Measurements from ENCODE around the gene NFIA. TPM values are rescaled to one million over a fixed set of nuclear protein-coding genes. Genes with fewer than 3 reads are reported as not detected.

The NFIA gene
- total and polyA plus RNA-seq, 2 of the 13 experiments (the other 11 are each of a cell fraction or from before 2014, with no cell fraction given) = 14.7 to 28.5 TPM

DNA sequence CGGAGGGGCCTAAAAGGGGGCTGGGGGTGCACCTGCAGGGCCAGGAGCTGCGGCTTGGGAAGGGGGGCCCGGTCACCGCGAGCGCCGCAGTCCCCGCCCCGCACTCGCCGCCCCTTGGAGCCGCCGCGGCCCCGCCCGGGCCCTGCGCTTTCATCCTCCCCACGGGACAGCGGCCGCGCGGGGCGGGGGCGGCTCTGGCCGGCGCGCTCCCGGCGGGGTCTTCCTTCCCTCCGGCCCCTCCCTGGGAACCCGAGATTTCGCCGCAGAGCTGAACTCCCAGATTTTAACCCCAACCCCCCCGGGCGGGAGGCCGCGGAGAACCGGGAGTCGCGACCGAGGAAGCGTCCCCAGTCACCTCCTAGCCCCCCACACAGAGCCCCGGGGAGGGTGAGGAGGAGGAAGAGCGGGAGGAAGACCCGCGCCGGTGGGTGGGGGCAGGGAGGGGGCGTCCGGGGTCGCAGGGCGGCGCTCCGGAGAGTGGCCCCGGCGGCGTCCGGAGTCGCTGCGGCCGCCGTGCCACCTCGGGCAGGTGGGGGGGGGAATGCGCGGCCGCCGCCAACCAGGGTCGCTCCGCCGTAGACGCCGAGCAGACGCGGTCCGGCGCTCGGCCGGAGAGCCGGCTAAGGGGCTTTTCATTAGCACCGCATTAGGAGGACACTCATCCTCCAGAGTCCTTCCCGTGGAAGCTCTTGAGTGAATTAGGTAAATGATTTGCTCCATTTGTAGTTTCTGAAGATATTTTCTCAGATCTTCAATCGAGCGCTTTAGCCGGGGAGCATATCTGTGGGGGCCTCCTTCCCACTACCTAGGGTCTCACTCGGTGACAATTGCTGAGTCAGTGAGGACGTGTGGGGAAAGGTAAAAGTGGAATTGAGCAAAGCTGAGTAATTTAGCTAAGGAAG, 31.6 kb upstream of the NFIA start (continued):
- TF ChIP-seq, protein P1, sequence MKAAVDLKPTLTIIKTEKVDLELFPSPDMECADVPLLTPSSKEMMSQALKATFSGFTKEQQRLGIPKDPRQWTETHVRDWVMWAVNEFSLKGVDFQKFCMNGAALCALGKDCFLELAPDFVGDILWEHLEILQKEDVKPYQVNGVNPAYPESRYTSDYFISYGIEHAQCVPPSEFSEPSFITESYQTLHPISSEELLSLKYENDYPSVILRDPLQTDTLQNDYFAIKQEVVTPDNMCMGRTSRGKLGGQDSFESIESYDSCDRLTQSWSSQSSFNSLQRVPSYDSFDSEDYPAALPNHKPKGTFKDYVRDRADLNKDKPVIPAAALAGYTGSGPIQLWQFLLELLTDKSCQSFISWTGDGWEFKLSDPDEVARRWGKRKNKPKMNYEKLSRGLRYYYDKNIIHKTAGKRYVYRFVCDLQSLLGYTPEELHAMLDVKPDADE (CRISPR knock-in tag; IDR thresholded peaks at IDR 0.05) = no peak
- no peak for TF ChIP-seq MAZ (IDR thresholded peaks at IDR 0.05; ENCODE audit: borderline replicate concordance, low read depth, low read length)
- TF ChIP-seq MAZ (CRISPR knock-in tag; IDR thresholded peaks at IDR 0.05; ENCODE audit: low read depth) = 0 out of 2 replicates have a peak, but pooled peaks have one; percentile 35
- TF ChIP-seq RXRA (CRISPR knock-in tag; IDR thresholded peaks at IDR 0.05) = no peak
- TF ChIP-seq, protein P2, sequence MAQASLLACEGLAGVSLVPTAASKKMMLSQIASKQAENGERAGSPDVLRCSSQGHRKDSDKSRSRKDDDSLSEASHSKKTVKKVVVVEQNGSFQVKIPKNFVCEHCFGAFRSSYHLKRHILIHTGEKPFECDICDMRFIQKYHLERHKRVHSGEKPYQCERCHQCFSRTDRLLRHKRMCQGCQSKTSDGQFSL (CRISPR knock-in tag; IDR thresholded peaks at IDR 0.05) = peak; percentile 94
- TF ChIP-seq ZNF484 (CRISPR knock-in tag; IDR thresholded peaks at IDR 0.05; ENCODE audit: borderline replicate concordance, low read depth) = no peak
- TF ChIP-seq ZNF501 (CRISPR knock-in tag; IDR thresholded peaks at IDR 0.05) = no peak
- TF ChIP-seq RXRB (CRISPR knock-in tag; IDR thresholded peaks at IDR 0.05; ENCODE audit: borderline replicate concordance) = no peak
- TF ChIP-seq SMAD3 (CRISPR knock-in tag; IDR thresholded peaks at IDR 0.05) = no peak
- TF ChIP-seq, protein P3, sequence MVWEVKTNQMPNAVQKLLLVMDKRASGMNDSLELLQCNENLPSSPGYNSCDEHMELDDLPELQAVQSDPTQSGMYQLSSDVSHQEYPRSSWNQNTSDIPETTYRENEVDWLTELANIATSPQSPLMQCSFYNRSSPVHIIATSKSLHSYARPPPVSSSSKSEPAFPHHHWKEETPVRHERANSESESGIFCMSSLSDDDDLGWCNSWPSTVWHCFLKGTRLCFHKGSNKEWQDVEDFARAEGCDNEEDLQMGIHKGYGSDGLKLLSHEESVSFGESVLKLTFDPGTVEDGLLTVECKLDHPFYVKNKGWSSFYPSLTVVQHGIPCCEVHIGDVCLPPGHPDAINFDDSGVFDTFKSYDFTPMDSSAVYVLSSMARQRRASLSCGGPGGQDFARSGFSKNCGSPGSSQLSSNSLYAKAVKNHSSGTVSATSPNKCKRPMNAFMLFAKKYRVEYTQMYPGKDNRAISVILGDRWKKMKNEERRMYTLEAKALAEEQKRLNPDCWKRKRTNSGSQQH (CRISPR knock-in tag; IDR thresholded peaks at IDR 0.05; ENCODE audit: low read depth) = 0 out of 2 replicates have a peak, but pooled peaks have one; percentile 11
- TF ChIP-seq, protein P4, sequence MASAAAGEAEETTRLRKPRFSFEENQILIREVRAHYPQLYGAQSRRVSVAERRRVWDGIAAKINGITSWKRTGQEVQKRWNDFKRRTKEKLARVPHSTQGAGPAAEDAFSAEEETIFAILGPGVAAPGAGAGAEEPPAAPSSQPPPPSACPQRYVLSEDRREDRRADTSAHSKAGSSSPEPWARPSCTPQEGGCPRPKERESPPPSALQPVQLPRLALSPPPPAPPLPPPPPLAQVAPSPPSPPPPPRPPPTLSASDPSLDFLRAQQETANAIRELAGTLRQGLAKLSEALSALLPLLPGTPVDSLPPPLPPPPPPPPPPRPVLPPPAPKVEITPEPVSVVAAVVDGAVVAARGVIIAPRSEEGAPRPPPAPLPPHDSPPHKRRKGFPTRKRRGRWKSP (CRISPR knock-in tag; IDR thresholded peaks at IDR 0.05) = no peak
- 0 out of 2 replicates have a peak, but pooled peaks have one; percentile 9 for TF ChIP-seq SIN3A (IDR thresholded peaks at IDR 0.05; ENCODE audit: borderline replicate concordance, low read depth, low read length)
- TF ChIP-seq, protein P5, sequence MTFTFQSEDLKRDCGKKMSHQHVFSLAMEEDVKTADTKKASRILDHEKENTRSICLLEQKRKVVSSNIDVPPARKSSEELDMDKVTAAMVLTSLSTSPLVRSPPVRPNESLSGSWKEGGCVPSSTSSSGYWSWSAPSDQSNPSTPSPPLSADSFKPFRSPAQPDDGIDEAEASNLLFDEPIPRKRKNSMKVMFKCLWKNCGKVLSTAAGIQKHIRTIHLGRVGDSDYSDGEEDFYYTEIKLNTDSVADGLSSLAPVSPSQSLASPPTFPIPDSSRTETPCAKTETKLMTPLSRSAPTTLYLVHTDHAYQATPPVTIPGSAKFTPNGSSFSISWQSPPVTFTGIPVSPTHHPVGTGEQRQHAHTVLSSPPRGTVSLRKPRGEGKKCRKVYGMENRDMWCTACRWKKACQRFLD (CRISPR knock-in tag; IDR thresholded peaks at IDR 0.05; ENCODE audit: borderline replicate concordance) = no peak
- TF ChIP-seq ARNTL (CRISPR knock-in tag; IDR thresholded peaks at IDR 0.05) = no peak
- TF ChIP-seq GTF3A (CRISPR knock-in tag; conservative IDR thresholded peaks at IDR 0.05) = no peak
- TF ChIP-seq ZSCAN9 (CRISPR knock-in tag; IDR thresholded peaks at IDR 0.05; ENCODE audit: borderline replicate concordance) = no peak
- TF ChIP-seq, protein P6, sequence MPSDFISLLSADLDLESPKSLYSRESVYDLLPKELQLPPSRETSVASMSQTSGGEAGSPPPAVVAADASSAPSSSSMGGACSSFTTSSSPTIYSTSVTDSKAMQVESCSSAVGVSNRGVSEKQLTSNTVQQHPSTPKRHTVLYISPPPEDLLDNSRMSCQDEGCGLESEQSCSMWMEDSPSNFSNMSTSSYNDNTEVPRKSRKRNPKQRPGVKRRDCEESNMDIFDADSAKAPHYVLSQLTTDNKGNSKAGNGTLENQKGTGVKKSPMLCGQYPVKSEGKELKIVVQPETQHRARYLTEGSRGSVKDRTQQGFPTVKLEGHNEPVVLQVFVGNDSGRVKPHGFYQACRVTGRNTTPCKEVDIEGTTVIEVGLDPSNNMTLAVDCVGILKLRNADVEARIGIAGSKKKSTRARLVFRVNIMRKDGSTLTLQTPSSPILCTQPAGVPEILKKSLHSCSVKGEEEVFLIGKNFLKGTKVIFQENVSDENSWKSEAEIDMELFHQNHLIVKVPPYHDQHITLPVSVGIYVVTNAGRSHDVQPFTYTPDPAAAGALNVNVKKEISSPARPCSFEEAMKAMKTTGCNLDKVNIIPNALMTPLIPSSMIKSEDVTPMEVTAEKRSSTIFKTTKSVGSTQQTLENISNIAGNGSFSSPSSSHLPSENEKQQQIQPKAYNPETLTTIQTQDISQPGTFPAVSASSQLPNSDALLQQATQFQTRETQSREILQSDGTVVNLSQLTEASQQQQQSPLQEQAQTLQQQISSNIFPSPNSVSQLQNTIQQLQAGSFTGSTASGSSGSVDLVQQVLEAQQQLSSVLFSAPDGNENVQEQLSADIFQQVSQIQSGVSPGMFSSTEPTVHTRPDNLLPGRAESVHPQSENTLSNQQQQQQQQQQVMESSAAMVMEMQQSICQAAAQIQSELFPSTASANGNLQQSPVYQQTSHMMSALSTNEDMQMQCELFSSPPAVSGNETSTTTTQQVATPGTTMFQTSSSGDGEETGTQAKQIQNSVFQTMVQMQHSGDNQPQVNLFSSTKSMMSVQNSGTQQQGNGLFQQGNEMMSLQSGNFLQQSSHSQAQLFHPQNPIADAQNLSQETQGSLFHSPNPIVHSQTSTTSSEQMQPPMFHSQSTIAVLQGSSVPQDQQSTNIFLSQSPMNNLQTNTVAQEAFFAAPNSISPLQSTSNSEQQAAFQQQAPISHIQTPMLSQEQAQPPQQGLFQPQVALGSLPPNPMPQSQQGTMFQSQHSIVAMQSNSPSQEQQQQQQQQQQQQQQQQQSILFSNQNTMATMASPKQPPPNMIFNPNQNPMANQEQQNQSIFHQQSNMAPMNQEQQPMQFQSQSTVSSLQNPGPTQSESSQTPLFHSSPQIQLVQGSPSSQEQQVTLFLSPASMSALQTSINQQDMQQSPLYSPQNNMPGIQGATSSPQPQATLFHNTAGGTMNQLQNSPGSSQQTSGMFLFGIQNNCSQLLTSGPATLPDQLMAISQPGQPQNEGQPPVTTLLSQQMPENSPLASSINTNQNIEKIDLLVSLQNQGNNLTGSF (CRISPR knock-in tag; IDR thresholded peaks at IDR 0.05) = no peak
- TF ChIP-seq ZNF251 (CRISPR knock-in tag; IDR thresholded peaks at IDR 0.05) = no peak
